Adrenal gland (tissue), 12 donors: ENCODE results near the gene MFSD11. TPM values are rescaled to one million over a fixed set of nuclear protein-coding genes. Genes with fewer than 3 reads are reported as not detected.
"Not testable (repeated sequence)": the region's sequence is repeated elsewhere in the genome, so short reads cannot be mapped to it uniquely, and the experiment has no call there.

Experiments used
- DNase-seq, 7 donors: peaks; one replicate each; pipeline ENCODE4 v3.0.0-alpha.2; 2019 to 2020
- H3K27ac ChIP-seq, 5 donors: fragments of 200-600 bp; sonication (generic) in 4 of 5; 1 replicate in 3 of 5; 2 replicates in 2 of 5; pipeline versions ENCODE4 v1.5.1 to v1.8.0; 2016 to 2020; ENCODE audit warnings: mild to moderate bottlenecking in 1 of 5
- H3K27me3 ChIP-seq: fragments of 200-600 bp; 2 replicates; pipeline ENCODE4 v1.8.0; 2021
- H3K36me3 ChIP-seq, 2 donors: fragments of 200-600 bp; replicated peaks in 1 of 2; 1 replicate in 1 of 2; 2 replicates in 1 of 2; pipeline versions ENCODE4 v1.5.1 to v1.8.0; 2018 to 2022
- H3K4me1 ChIP-seq, 2 donors: fragments of 200-600 bp; replicated peaks in 1 of 2; 1 replicate in 1 of 2; 2 replicates in 1 of 2; pipeline versions ENCODE4 v1.5.1 to v1.8.0; 2018 to 2021
- H3K4me3 ChIP-seq, 4 donors: fragments of 200-600 bp; sonication (generic) in 3 of 4; one replicate each; pipeline ENCODE4 v1.5.1; 2016 to 2018
- H3K9me3 ChIP-seq, 3 donors: fragments of 200-600 bp; sonication (generic) in 1 of 3; replicated peaks in 1 of 3; 1 replicate in 2 of 3; 2 replicates in 1 of 3; pipeline versions ENCODE4 v1.5.1 to v1.8.0; 2016 to 2021
- POLR2A ChIP-seq, 2 donors: fragments of 450-650 bp; IDR thresholded peaks; one replicate each; pipeline ENCODE4 v1.6.1; 2017; ENCODE audit warnings: antibody characterized with exemption in 2 of 2, mild to moderate bottlenecking in 2 of 2, moderate library complexity in 1 of 2
- WGBS, 4 donors: extraction: QIAGEN DNeasy Blood & Tissue Kit in 2 of 4; methylation state at CpG; one replicate each; pipeline versions ENCODE4 v1.1.5 to v1.1.7; 2013 to 2017; 5-methylcytosine and 5-hydroxymethylcytosine counted together
- intact Hi-C, 2 donors: fragments of 100-400 bp; cut with DNase I; formaldehyde crosslinking; loops; one replicate each; pipeline versions ENCODE4 v1.14.1 to v1.15.0; 2022 to 2023
- polyA plus RNA-seq, 3 donors: library from polyadenylated mRNA; stranded (reverse); fragments of 200-250 nt in 2 of 3; fragments of 350-450 nt in 1 of 3; fragmentation: Illumina TruSeq in 1 of 3; extraction: RNeasy Lipid Tissue Mini Kit (QIAGEN cat#74804) in 1 of 3; gene quantifications; one replicate each; pipeline ENCODE4 v1.2.3, GENCODE V29; 2013 to 2014
- total RNA-seq, 9 donors: library from RNA; depleted of rRNA in 4 of 9; stranded (reverse); fragments of >200 nt in 4 of 9; fragments of 120-200 nt in 1 of 9; fragmentation: NEBNext Ultra II Directional in 1 of 9; extraction: Animal tissue kit (Norgen Biotek cat#: 25700) in 1 of 9; gene quantifications; one replicate each; pipeline versions ENCODE4 v1.1.0 to v1.2.4, GENCODE V29; 2013 to 2023
- TF ChIP-seq, protein P1 (sequence below), 6 experiments: fragments of 450-650 bp in 4 of 6; fragments of 200-600 bp in 2 of 6; sonication (generic) in 1 of 6; IDR thresholded peaks; 1 replicate in 5 of 6; 2 replicates in 1 of 6; pipeline versions ENCODE4 v1.5.1 to v1.8.0; 2016 to 2021; ENCODE audit warnings: antibody characterized with exemption in 6 of 6, mild to moderate bottlenecking in 2 of 6, moderate library complexity in 1 of 6
- donor health status: healthy with polysubstance abuse.
- donor health status: Bipolar disorder and iron deficiency.
- donor health status: DM: yes; HTN: yes; CAD: no.
- donor health status: DM: no; HTN: no; CAD: no.
- donor health status: DM: no; HTN: no; CAD: no.
- donor health status: DM: yes; HTN: yes; CAD: no.

The MFSD11 gene
- total and polyA plus RNA-seq, 12 donors = 9.4 to 50.0 (median 29.9) TPM

GRCh38 chr17:76784926-76785325 lies 47.0 kb downstream of the MFSD11 start:
- 80 to 92% (median 85%) methylated on average over 3 of the region's 3 CpGs for WGBS, 4 donors
- no peak for TF ChIP-seq POLR2A (IDR thresholded peaks at IDR 0.05)
- TF ChIP-seq, protein P1, sequence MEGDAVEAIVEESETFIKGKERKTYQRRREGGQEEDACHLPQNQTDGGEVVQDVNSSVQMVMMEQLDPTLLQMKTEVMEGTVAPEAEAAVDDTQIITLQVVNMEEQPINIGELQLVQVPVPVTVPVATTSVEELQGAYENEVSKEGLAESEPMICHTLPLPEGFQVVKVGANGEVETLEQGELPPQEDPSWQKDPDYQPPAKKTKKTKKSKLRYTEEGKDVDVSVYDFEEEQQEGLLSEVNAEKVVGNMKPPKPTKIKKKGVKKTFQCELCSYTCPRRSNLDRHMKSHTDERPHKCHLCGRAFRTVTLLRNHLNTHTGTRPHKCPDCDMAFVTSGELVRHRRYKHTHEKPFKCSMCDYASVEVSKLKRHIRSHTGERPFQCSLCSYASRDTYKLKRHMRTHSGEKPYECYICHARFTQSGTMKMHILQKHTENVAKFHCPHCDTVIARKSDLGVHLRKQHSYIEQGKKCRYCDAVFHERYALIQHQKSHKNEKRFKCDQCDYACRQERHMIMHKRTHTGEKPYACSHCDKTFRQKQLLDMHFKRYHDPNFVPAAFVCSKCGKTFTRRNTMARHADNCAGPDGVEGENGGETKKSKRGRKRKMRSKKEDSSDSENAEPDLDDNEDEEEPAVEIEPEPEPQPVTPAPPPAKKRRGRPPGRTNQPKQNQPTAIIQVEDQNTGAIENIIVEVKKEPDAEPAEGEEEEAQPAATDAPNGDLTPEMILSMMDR (IDR thresholded peaks at IDR 0.05) = no peak
- Histone ChIP-seq H3K27me3 (no peaks in the 10 kb centered on the region), H3K36me3 (peaks cover 0 to 7% of the 10 kb centered on the region in 2 donors), H3K9me3 (no peaks in the 10 kb centered on the region), H3K4me3 (no peak overlapping the region), H3K27ac (no peak overlapping the region), H3K4me1 (no peaks in the 10 kb centered on the region)
- intact Hi-C loops = no loop called here
- no peak for DNase-seq

DNA sequence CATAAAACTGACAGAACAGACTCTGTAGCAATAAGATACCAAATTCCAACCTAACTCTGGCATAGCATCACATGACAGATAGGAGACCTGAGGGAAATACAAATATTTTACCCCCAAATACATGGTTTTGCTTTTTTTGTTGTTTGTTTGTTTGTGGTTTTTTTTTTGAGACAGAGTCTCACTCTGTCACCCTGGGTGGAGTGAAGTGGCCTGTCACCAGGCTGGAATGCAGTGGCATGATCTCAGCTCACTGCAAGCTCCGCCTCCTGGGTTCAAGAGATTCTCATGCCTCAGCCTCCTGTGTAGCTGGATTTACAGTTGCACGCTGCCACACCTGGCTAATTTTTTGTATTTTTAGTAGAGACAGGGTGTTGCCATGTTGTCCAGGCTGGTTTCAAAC lies 49.9 kb downstream of the MFSD11 start:
- WGBS, 4 donors = 93 to 100% (median 98%) methylated on average over 2 of the region's 2 CpGs
- DNase-seq, H3K27me3 ChIP-seq, H3K9me3 ChIP-seq, H3K4me3 ChIP-seq, intact Hi-C loops, H3K36me3 ChIP-seq, H3K27ac ChIP-seq: not testable (repeated sequence)
- peaks cover 0 to 11% of the 10 kb centered on the region in 2 donors for H3K4me1 ChIP-seq

DNA sequence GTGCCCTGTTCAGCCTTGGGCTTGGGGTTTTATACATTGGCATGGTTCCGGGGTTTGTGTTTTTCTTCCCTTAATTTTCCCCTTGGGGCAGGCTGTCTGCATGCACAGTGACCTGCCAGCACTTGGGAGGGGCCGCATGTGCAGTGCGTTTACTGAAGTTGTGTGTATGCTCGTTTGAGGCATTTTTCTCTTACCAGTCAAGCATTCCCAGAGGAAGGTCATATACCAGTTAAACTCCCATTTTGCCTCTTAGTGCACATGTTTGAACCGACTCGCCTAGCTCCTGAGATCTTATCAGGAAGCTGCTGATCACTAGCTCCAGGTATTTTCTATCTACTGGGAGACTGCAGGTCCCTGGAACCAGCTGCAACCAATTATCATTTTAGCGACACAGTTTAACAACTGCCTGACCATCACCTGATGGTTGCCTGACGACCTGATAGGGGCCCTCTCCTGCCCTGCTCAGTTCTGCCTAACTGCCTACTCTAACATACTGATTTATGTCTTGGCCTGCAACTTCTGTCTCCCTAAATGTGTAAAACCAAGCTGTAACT lies 51.4 kb downstream of the MFSD11 start:
- H3K27ac ChIP-seq = no peak overlapping the region
- H3K4me3 ChIP-seq = no peak overlapping the region
- TF ChIP-seq, protein P1 (IDR thresholded peaks at IDR 0.05) = no peak
- TF ChIP-seq POLR2A (IDR thresholded peaks at IDR 0.05) = no peak
- no peaks in the 10 kb centered on the region for H3K27me3 ChIP-seq
- H3K4me1 ChIP-seq = peaks cover 0 to 11% of the 10 kb centered on the region in 2 donors
- H3K9me3 ChIP-seq = no peaks in the 10 kb centered on the region
- no peaks in the 10 kb centered on the region for H3K36me3 ChIP-seq
- intact Hi-C loops = no loop called here
- no peak for DNase-seq
- WGBS, 4 donors = 81 to 89% (median 83%) methylated on average over 8 of the region's 8 CpGs

DNA sequence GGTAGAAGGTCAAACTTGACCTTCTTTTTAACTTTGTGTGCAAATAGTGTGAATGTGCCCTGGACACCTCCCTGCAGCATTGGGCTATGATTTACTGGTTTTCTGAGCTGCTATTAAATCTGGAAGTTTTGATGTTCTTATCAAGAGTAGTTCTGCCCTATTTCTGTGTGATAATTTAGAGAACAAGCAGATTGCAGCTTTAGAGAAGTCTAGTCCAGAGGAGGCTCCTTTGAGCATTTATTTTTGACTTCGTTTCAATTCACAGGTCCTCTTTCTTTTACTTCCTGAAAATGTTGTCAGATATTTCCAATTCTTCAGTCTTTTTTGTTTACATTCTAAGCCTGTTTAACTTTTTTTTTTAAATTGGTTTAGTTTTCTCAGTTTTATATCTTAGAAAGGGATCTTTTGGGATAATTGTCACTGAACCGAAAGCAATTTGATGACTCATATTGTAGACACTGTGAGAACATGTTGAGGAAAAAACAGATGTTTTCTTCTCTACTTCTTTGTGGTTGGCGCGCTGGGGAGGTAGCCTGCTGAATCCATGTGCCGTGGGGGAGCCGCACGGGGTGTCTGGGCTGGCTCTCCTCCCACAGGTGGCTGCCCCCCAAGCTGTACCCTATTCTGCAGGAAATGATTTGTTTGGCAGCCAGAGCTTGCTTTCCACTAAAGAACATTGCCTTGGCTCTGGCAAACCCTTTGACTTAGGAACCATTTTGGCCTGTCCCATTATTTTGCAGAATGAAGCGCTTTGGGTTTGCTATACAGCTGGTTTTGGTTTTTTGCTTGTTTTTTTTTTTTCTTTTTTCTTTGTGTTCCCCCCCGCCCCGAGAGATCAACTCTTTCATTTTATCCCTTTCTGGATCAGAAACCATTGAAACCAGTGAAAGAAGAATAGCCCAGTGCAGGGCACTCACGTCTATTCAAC lies 53.4 kb downstream of the MFSD11 start:
- no peak for TF ChIP-seq POLR2A (IDR thresholded peaks at IDR 0.05)
- TF ChIP-seq, protein P1 (IDR thresholded peaks at IDR 0.05) = no peak
- Histone ChIP-seq H3K36me3 (no peaks in the 10 kb centered on the region), H3K4me1 (peaks cover 0 to 11% of the 10 kb centered on the region in 2 donors), H3K27ac (peak overlapping the region in 2 of 5 donors; percentile 13 to 42), H3K9me3 (no peaks in the 10 kb centered on the region), H3K27me3 (no peaks in the 10 kb centered on the region), H3K4me3 (peak overlapping the region in 1 of 4 donors; percentile 11)
- 34 to 41% (median 39%) methylated on average over 11 of the region's 11 CpGs for WGBS, 4 donors
- intact Hi-C loops = no loop called here
- peak in 6 of 7 donors; percentile 14 to 57 (median 26) for DNase-seq
